Inferior parietal cortex (tissue), 1 donor: ENCODE measurements around the gene SRSF4.

ENCODE experiments used
- DNase-seq: peaks from one replicate; pipeline ENCODE4 v3.0.0-alpha.2; 2016; ENCODE audit errors: extremely low spot score

The SRSF4 gene

GRCh38 chr1:29200906-29201594 is 19.4 kb upstream of the SRSF4 start:
- no peak for DNase-seq

GRCh38 chr1:29197993-29198392 is 16.3 kb upstream of the SRSF4 start:
- no peak for DNase-seq

DNA sequence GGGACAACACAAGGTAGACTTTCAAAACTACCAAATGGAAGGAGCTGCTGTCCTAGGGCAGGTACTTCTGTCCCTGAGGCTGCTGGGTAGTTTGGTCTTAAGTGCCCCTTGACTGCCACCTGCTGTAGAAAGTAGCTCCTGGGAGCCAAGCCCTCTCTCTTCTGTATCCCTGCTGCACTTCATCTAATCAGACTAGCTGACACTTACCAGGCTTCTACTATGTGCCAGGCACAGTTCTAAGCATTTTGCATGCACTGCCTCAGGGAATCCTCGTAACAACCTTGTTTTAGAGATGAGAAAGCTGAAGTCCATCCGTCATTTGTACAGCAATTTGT is 15.9 kb upstream of the SRSF4 start:
- DNase-seq = no peak

DNA sequence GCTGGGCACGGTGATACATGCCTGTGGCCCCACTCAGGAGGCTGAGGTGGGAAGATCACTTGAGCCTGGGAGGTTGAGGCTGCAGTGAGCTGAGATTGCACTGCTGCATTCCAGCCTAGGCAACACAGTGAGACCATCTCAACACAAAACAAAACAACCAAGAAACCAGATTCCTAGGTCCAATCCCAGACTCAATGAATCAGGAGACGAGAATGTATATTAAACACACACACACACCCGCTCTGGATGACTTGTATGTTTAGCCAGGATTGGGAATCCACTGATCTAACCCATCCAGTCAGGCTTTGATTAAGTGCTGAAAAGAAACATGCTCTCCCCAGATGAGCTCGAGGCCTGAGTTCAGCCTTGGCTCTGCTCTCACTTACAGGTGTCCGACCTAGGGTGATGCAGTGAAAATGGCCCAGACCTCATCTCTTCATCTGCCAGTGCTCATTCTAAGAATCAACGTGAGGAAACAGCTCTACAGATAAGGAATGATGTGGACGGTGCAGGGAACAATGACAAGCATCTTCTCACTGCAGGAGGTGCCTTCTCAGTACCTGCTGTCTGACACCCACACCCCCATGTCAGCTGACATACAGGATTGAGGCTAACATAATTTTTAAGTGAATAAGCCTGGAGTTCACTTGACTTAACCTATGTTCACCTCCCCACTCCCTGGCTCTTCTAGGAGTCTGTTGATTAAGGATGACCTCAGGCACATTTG is 15.3 kb upstream of the SRSF4 start:
- DNase-seq = no peak

GRCh38 chr1:29195881-29196291 is 14.2 kb upstream of the SRSF4 start:
- no peak for DNase-seq

DNA sequence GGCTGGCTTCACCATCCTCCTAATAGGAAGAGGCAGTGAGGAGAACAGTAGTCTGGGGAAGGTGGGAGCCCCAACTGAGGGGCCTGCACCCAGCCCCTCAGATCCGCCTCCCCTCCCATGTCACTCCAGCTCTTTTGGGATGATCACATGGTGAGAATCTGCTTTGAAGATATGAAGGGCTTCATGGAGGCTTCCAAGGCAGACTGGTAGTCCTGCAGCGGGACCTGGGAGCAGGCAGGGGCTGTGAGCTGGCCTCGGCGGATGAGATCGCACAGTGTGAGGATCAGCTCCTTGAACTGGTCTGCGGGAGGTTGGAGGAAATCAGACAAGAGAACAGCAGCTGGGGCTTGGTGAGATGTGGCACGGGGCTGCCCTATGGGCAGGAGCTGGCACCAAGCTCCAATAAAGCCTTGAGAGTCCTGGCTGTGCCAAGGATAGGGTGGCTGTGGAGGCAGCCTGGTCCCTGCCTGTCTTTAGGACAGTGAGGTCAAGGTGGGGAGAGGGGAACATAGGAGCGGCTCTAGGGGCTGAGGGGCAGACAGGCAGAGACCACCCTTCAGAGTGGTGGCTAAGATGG is 12.3 kb upstream of the SRSF4 start:
- DNase-seq = no peak

- DNase-seq = no peak
These were observed 9.0 kb upstream of the SRSF4 start for GRCh38 chr1:29190718-29191117.

DNA sequence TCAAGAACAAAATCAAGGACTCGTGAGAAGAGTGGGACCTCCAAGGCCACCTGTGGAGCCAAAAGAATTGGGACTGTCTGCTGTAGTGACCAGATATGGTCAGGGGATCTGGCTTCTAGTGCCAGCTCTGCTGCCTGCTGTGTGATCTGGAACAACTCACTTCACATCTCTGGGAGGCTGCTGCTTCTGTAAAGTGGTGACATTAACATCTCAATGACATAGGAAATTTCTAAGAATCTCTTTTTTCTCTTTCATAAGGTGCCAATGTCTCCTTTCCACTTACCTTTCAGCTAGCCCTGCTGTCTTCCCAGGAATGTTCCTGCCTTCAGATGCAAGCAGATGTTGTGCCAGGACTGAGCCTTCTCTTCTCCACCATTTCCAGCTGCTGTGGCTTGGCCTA is 5.0 kb upstream of the SRSF4 start:
- DNase-seq = no peak

DNA sequence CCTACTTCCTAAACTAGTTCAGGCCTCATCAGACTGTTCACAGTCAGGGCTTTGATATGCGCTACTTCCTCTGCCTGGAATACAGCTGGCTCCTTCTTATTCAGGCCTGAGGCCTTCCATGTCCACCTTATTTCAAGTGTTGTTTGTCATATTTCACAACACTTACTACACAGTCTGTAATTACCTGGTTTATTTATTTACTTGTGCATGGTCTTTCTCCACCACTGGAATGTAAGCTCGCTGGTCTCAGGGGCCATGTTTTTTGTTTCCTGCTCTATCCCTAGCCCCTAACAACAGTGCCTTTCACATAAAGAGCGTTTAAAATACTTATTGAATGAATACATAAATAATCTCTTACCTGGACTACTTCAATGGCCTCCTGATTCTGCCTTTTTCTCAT is 4.6 kb upstream of the SRSF4 start:
- DNase-seq = no peak

GRCh38 chr1:29183287-29183686 is 1.6 kb upstream of the SRSF4 start:
- no peak for DNase-seq

- no peak for DNase-seq
These were observed 945 bp downstream of the SRSF4 start for GRCh38 chr1:29180497-29181412.

- no peak for DNase-seq
These were observed 2.0 kb downstream of the SRSF4 start for GRCh38 chr1:29179641-29180184.

GRCh38 chr1:29177022-29177705 is 4.5 kb downstream of the SRSF4 start:
- no peak for DNase-seq

DNA sequence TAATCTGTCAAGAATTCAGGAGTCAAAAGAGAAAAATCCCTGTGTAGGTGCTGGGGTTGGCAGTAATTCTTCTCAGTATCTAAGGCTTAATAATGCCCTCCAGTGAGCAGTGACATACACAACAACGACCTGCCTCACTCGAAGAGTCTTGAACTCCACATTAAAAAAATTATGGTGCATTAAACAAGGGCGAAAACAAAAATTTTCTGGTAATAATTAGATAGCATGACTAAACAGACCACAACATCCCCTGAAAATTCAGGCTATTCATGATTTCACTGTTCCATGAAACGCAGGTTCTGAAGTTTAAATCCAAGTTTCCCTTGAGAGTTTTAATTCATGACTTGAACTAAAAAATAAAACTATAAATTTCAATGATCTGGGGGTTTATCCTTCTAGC is 5.1 kb downstream of the SRSF4 start:
- no peak for DNase-seq

DNA sequence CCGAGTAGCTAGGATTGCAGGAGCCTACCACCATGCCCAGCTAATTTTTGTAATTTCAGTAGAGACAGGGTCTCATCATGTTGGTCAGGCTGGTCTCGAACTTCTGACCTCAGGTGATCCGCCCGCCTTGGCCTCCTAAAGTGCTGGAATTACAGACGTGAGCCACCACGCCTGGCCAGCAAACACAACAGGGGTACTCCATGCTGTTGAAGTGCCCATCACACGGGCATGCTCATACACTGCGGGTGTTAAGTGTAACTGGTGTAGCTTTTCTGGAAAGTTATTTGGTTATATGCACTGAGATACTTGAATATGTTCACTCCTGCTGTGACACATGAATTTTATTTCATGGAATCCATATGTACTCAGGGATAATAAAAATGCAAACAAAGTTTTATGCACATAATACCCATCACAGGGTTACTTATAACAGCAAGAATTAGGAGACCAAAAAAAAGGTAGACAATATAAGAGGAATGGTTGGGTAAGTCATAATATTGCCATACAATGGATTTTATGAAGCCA is 9.2 kb downstream of the SRSF4 start:
- DNase-seq = no peak

DNA sequence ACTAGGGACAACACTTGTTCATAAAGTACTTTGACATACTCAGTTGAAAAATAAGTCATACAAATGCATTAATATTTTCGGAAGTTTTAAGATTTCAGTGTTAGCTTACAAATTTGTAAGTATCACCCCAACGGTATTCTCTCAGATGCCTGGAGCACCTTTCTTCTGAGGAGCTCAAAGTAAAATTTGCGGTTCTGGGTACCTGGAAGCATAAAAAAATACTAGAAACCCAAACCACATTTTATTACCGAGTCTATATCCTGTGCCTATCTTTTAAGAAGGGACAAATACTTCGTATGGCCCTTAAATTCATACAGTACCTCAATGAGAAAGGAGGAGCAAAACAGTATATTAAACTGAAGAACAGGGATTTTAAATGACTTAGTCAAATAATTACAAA is 10.2 kb downstream of the SRSF4 start:
- no peak for DNase-seq

DNA sequence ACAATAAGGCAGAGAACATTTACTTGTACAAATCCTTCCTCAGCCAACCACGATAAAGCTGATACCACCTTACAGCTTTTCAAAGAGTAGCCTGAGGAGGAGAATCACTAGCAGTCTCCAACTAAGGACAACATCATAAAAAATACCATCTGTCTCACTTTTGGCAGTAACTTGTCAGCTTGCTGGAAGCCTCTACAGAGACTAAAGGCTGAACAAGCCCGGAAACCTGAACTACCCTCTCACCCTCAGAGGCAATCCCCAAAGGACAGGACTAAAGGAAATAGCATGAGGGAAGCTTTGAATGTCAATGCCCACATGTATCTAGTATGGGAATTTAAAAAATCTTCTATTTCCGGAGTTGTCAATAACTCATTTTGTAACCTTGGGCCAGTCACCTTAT is 10.6 kb downstream of the SRSF4 start:
- no peak for DNase-seq

DNA sequence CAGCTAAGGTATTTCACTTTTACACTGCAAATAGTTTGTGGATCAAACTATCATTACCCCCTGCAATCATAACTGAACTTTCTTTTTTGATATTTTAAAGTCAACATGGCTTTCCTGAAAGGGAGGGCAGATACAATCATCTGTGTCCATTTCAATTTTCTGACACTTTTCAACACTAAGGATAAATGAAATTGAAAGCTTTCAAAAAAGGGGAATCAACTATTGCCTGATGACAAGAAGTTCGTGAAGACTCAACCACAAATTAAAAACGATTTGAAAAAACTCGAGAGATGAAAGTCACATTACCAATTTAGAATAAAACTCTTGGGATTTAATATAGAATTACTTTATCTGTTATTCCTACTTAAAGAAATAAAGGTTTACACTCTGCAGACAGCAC is 11.7 kb downstream of the SRSF4 start:
- no peak for DNase-seq

- DNase-seq = no peak
These were observed 13.8 kb downstream of the SRSF4 start for GRCh38 chr1:29167904-29168303.

DNA sequence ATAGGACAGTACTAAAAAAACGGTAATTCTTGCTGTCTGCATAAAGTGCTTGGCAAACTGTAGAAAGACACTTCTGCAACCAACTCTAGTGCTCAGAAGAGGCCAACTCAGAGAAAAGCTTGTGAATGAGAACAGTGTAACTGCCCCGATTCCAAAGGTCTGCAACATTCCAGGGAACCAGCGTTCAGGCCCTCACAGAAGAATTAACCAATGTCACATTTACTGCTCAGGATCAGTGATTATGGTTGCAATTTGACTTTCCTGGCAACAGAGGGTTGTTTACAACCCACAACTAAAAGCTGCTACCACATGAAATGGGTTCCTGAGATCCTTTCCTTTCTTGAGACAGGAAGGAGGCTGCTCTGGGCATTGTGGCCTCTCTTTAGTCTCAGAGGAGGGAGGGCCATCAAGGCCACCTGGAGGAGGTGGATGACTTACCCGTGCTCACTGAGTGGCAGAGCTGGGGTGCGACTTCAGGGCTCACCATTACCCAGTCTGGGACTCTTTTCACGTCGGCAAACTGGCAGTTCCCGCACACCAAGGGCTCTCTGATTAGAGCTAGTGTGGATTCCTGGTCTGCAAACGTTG is 15.3 kb downstream of the SRSF4 start:
- DNase-seq = no peak

GRCh38 chr1:29164588-29164987 is 17.1 kb downstream of the SRSF4 start:
- DNase-seq = no peak
